ENCODE results near the gene LRP11.
"Not testable (repeated sequence)": the region's sequence is repeated elsewhere in the genome, so short reads cannot be mapped to it uniquely, and the experiment has no call there.

The LRP11 gene

GRCh38 chr6:149869275-149869892 is 5.2 kb upstream of the LRP11 start:
- no peak for TF ChIP-seq CTCF (IDR thresholded peaks at IDR 0.05; ENCODE audit: borderline replicate concordance, insufficient read depth, low read depth, low read length)
- H3K4me3 ChIP-seq (ENCODE audit: low read depth, low read length), result no peak overlapping the region

- H3K4me3 ChIP-seq (ENCODE audit: low read depth, low read length), result no peak overlapping the region
- TF ChIP-seq CTCF (IDR thresholded peaks at IDR 0.05; ENCODE audit: borderline replicate concordance, insufficient read depth, low read depth, low read length), result no peak
Measured at GRCh38 chr6:149867876-149868640, 3.9 kb upstream of the LRP11 start.

- no peak overlapping the region for H3K4me3 ChIP-seq (ENCODE audit: low read depth, low read length)
- TF ChIP-seq CTCF (IDR thresholded peaks at IDR 0.05; ENCODE audit: borderline replicate concordance, insufficient read depth, low read depth, low read length), result peak; percentile 54; the same call in 1 of the 2 replicates
Measured at GRCh38 chr6:149864578-149865535, 698 bp upstream of the LRP11 start.

- H3K4me3 ChIP-seq (ENCODE audit: low read depth, low read length), result peak overlapping the region; percentile 48
- TF ChIP-seq CTCF (IDR thresholded peaks at IDR 0.05; ENCODE audit: borderline replicate concordance, insufficient read depth, low read depth, low read length), result no peak
Measured at GRCh38 chr6:149862922-149863697, 1.0 kb downstream of the LRP11 start.

GRCh38 chr6:149862424-149862738 is 1.8 kb downstream of the LRP11 start:
- H3K4me3 ChIP-seq (ENCODE audit: low read depth, low read length), result not testable (repeated sequence)

GRCh38 chr6:149861603-149862423 is 2.3 kb downstream of the LRP11 start:
- no peak overlapping the region for H3K4me3 ChIP-seq (ENCODE audit: low read depth, low read length)

More at GRCh38 chr6:149861603-149862423, 2.3 kb downstream of the LRP11 start:
- no peak for TF ChIP-seq CTCF (IDR thresholded peaks at IDR 0.05; ENCODE audit: borderline replicate concordance, insufficient read depth, low read depth, low read length)
